GM21717 (cell line): ENCODE data around the gene FCER1G.
"Not testable (repeated sequence)": the region's sequence is repeated elsewhere in the genome, so short reads cannot be mapped to it uniquely, and the experiment has no call there.

Experiments
- ATAC-seq: cut with Tn5 transposase; IDR thresholded peaks from one replicate; pipeline ENCODE4 v1.9.1; 2021; ENCODE audit warnings: mild to moderate bottlenecking, moderate library complexity; ENCODE audit not compliant: unreplicated experiment

FCER1G gene

GRCh38 chr1:161201836-161202712 lies 13.0 kb upstream of the FCER1G start, which contains the start of gene NDUFS2:
Gene NDUFS2 (plus strand): TSS chr1:161202367. CDS start chr1:161202386, 19 bp downstream.
- peak; percentile 93 for ATAC-seq

GRCh38 chr1:161206411-161207140 lies 8.5 kb upstream of the FCER1G start:
- no peak for ATAC-seq

- ATAC-seq = no peak
Measured at GRCh38 chr1:161207173-161207572, 7.9 kb upstream of the FCER1G start.

- no peak for ATAC-seq
Measured at GRCh38 chr1:161209790-161210409, 5.2 kb upstream of the FCER1G start.

GRCh38 chr1:161214369-161214768 lies 726 bp upstream of the FCER1G start:
- no peak for ATAC-seq

GRCh38 chr1:161216945-161217712 lies 2.0 kb downstream of the FCER1G start:
- ATAC-seq = peak; percentile 63

GRCh38 chr1:161217831-161218230 lies 2.7 kb downstream of the FCER1G start:
- ATAC-seq = no peak

- no peak for ATAC-seq
Measured at GRCh38 chr1:161218301-161219077, 3.4 kb downstream of the FCER1G start.

- no peak for ATAC-seq
Measured at GRCh38 chr1:161219078-161219892, 4.2 kb downstream of the FCER1G start.

GRCh38 chr1:161220002-161220401 lies 4.9 kb downstream of the FCER1G start:
- ATAC-seq = no peak

- ATAC-seq = no peak
Measured at GRCh38 chr1:161222175-161223019, 7.3 kb downstream of the FCER1G start.

- ATAC-seq = no peak
Measured at GRCh38 chr1:161223805-161224694, 9.0 kb downstream of the FCER1G start.

GRCh38 chr1:161224695-161225087 lies 9.6 kb downstream of the FCER1G start:
- ATAC-seq = not testable (repeated sequence)

- no peak for ATAC-seq
Measured at GRCh38 chr1:161225178-161225533, 10.1 kb downstream of the FCER1G start.

GRCh38 chr1:161225534-161226319 lies 10.6 kb downstream of the FCER1G start, which contains the start of gene TOMM40L:
Gene TOMM40L (plus strand): TSS chr1:161226060. CDS start chr1:161226490, 430 bp downstream.
- peak; percentile 92 for ATAC-seq

GRCh38 chr1:161226320-161226711 lies 11.2 kb downstream of the FCER1G start:
- ATAC-seq = no peak
